HG02884 (cell line): ENCODE results near the gene SDF2L1.
"Not testable (repeated sequence)": the region's sequence is repeated elsewhere in the genome, so short reads cannot be mapped to it uniquely, and the experiment has no call there.

ENCODE experiments used
- ATAC-seq: cut with Tn5 transposase; IDR thresholded peaks from one replicate; pipeline ENCODE4 v1.9.1; 2021; ENCODE audit warnings: mild to moderate bottlenecking, moderate library complexity; ENCODE audit not compliant: unreplicated experiment

The SDF2L1 gene

DNA sequence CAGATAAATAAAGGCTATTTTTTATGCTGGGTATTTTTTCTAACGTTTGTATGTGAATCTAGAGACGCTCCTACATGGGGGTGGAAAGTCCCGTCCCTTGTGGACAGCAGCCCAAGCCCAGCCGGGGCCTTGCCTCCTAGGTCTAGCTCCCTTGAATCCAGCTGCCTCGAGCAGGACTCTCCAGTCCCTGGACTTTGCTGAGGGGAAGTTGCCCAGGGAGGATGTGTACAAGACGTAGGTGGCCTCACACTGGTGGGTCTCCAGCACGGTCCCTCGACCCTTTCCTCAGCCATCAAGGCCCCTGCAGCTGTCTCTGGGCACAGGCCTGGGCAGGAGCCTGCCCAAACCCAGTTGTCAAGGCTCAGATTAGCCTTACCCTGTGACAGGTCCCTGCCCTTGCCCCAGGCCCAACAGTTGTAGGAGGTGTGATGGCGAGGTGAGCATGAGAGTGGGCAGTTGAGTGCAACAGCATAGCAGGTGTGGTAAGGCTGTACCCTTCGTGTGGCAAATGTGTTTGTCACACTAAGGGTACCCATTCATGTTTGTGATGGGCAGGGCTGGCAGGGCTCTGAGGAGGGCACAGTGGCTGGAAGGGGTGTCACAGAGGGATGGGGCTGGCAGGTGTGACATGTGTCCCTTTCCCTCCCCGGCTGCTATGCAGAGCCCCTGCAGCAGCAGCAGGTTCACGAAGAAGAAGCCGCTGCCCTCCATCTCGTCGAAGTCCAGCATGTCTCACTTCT is 6.2 kb upstream of the SDF2L1 start:
- ATAC-seq, result no peak

DNA sequence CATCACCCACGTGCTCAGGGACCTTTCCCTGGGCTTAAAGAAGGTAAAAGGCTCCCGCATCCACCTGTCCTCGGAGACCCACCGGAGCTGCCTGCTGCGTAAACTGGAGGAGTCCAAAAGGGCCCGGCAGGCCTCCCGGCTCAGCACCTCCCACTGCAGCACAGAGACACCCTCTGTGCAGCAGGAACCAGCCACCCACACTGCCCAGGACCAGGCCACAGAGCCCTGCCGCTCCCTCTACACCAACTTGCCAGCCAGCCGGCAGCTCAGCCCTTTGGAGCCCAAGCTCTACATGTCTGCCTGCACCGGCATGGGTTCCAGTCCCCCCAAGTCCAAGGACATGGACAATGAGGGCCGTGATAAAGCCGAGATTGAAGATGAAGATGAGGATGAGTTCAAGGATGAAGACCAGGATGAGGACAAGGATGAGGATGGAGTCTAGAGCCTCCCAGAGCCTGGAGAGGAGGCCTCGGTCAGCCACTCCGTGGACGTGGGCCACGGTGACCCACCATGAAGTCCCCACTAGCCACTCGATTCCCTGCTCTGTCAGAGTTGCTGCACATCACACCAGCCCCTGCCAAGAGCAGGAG is 5.4 kb upstream of the SDF2L1 start:
- no peak for ATAC-seq

DNA sequence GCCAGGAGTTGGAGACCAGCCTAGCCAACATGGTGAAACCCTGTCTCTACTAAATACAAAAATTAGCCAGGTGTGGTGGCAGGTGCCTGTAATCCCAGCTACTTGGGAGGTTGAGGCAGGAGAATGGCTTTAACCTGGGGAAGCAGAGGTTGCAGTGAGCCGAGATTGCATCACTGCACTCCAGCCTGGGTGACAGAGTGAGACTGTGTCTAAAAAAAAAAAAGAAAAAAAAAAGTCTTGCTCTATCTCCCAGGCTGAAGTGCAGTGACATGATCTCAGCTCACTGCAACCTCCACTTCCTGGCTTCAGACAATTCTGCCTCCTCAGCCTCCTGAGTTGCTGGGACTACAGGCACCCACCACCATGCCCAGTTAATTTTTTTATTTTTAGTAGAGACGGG is 4.7 kb upstream of the SDF2L1 start:
- ATAC-seq, result not testable (repeated sequence)

DNA sequence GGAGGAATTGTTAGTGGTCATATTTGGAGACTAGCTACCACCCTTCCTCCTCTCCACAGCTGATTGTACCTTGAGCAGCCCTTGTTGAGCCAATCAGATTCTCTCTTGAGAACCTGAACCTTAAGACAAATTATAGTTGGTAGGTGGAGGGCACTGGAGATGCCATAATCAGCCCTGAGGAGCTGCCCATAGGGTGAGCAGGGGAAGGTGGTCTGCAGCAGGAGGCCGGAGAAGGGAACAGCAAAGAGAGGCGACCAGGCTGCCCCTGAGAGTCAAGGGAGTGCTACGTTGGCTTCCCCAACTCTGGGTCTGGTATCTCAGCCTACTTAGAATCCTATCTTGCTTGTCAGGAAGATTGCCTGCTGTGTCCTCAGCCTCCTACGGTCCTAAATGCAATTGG is 2.7 kb upstream of the SDF2L1 start:
- no peak for ATAC-seq

DNA sequence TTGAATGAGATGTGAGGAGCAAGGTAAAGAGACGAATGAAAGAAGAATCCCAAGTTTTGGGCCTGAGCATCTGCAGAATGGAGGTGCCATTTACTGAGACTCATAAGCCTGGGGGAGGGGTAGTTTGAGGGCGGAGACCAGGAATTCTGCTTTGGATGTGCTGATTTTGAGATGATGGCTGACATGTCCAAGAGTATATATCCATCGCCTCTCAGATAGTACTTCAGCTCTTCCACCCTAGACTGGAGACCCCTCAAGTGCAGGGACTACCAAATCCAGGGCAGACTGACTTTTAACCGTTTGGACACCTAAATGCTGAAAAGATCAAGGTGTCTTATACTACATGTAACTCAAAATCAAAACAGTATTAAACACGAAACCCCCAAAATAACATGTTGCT is 1.3 kb upstream of the SDF2L1 start:
- ATAC-seq, result no peak

DNA sequence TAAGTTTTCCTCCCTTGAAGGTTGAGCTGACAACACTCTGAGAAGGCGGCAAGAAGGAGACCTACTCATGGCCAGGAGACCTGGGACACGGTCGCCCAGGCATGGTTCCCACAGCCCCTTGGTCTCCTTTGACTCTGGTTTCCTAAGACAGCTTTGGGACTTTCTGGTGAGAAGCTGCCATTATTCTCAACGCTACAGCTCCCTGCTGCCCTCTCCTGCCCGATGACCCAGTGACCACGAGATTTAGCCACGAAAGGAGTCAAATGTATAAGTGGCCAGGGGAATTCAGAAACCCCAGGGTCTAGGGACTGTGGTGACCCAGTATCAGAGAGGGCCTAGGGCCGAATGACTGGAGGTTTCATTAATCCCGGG is 699 bp upstream of the SDF2L1 start:
- no peak for ATAC-seq

DNA sequence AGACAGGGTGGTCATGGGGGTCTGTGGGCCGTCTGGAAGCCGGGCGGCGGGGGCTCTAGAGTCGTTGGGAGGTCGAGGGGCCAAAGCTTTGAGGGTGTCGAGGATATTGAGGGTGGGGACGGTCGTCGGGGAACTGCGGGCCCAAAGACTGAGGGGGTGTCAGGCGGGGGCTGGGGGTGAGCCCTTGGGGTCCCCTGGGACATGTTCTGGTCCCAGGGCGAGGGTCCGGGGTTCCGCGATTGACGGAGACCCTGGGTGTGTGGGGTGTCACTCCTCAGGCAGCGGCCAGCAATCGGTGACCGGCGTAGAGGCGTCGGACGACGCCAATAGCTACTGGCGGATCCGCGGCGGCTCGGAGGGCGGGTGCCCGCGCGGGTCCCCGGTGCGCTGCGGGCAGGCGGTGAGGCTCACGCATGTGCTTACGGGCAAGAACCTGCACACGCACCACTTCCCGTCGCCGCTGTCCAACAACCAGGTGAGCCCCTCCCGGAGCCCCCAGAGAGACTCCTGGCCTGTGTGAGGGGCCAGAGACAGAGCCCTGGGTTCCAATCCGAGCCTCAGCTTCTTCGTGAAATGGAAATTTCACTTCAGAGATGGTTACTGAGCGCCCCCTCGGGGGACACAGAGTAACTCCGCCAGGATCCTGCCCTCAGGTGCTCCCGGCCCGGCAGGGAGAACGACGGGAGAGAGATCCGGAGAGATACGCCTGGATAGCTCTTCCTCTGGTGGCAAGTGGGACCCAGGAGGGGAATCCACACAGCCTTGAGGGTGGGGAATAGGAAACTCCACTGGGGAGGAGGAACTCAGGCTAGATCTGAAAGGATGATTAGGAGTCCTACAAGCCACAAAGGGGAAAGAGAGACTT is 714 bp downstream of the SDF2L1 start:
- no peak for ATAC-seq

DNA sequence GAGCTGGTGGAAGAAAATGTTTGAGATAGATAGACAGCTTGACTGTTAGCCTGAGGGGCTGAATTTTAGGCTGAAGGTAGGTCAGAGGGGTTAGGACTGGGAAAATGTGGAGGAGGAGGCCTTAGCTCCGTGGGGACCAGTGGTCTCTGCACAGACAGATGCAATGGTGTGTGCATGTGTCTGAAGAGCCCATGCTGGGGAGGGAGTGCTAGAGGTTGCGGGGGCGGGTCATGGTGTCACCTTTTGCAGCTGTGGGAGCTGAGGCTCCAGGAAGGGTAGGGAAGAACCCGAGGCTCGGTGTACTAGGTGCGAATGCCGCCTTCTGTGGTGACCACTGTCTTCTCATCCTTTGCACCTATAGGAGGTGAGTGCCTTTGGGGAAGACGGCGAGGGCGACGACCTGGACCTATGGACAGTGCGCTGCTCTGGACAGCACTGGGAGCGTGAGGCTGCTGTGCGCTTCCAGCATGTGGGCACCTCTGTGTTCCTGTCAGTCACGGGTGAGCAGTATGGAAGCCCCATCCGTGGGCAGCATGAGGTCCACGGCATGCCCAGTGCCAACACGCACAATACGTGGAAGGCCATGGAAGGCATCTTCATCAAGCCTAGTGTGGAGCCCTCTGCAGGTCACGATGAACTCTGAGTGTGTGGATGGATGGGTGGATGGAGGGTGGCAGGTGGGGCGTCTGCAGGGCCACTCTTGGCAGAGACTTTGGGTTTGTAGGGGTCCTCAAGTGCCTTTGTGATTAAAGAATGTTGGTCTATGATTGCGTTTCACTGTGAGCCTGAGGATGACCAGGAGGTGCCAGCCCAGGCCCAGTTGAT is 1.6 kb downstream of the SDF2L1 start:
- ATAC-seq, result no peak

DNA sequence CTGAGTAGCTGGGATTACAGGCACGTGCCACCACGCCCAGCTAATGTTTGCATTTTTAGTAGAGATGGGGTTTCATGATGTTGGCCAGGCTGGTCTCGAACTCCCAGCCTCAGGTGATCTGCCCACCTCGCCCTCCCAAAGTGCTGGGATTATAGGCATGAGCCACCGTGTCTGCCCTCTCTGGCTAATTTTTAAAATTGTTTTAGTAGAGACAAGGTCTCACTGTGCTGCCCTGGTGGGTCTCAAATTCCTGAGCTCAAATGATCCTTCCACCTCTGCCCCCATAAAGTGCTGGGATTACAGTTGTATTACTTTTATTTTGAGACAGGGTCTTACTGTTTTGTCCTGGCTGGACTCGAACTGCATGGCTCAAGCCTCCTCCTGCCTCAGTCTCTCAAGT is 3.4 kb downstream of the SDF2L1 start:
- not testable (repeated sequence) for ATAC-seq

DNA sequence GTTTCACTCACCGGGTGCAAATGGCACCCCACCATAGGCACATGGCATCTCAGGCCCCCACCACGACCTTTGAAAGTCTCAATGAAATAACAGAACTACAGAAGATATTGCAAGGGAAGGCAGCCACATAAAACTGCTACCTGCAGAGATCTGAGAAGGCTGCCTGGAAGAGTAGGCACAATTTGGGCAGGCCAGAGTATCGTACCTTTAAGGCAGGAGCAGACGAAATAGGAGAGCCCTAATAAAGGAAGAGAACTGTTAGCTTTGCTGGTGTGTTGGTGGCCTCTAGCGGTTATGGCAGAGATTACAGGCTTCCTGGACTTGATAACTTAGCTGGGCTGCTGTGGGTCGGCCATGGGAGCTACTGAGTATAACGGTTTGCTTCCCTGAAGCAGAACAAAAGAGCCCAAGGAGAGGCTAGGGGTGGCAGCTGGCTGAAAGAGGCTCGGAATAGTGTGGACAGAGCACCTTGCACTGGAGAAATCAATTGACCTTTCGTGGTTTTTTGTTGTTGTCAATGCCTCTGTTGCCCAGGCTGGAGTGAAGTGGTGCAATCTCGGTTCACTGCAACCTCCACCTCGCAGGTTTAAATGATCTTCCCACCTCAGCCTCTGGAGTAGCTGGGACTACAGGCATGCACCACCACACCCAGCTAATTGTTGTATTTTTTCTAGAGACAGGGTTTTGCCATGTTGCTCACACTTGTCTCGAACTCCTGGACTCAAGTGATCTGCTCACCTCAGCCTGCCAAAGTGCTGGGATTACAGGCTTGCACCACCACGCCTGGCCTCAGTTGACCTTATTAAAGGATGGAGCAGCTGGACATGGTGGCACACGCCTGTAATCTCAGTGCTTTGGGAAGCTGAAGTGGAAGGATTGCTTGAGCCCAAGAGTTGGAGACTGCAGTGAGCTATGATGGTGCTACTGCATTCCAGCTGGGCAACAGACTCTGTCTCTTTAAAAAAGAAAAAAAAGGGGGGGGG is 4.8 kb downstream of the SDF2L1 start:
- no peak for ATAC-seq

DNA sequence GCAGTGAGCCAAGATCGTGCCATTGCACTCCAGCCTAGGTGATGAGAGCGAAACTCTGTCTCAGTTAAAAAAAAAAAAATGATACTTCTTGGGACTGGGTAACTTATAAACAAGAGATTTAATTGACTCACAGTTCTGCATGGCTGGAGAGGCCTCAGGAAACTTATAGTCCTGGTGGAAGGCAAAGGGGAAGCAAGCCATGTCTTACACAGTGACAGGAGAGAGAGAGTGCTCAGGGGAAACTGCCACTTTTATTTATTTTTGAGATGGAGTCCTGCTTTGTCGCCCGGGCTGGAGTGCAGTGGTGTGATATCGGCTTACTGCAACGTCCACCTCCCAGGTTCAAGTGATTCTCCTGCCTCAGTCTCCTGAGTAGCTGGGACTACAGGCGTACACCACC is 8.2 kb downstream of the SDF2L1 start:
- no peak for ATAC-seq

DNA sequence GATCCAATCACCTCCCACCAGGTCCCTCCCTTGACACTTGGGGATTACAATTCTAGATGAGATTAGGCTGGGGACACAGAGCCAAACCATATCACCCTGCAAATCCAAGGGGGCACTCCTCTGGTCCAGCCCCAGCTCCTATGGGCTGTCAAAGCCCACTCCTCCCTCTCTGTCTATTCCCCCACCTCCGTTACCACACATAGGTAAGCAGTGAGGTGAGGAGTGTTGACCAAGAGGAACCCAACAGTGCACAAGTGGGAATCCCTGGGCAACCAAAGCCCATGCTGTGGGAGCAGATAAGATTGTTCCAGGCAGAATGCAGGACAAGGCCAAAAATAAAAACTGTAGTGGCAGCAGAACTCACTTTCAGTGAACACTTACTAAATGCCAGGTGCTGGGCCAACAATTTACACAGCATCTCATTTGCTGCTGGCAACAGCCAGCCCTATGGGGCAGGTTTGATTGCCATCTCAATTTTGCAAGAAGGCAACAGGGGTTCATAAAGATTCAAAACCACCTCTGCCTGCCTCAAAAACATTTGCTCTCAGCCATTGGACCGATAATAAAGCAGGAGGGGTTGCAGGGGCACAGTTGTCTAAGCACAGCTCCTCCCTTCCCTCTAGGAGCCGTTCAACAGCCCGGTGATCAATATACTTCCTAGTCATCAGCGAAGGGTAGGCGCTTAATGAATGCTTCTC is 8.9 kb downstream of the SDF2L1 start:
- no peak for ATAC-seq

DNA sequence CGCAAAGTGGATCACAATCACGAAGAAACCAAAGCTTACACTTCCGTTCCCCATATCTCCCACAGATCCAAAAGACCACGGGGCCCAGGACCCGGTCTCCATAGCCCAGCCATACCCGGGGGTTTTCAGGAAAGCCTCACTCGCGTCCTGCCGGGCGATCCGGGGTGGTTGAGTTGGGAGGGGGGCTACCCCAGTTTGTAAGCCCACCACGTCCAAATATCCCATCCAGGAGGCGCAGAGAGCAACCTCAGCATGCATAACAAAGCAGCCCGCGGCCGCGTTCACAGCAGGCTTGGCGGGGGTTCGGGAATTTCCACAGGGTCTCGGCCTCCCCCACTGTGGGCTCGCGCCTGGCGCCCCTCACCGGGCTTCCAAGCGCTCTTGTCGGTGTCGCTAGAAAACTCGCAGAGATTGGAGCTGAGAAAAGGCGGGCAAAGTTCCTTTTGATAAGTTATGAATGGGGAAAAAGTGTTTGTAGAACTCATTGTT is 9.5 kb downstream of the SDF2L1 start:
- ATAC-seq, result peak; percentile 19

DNA sequence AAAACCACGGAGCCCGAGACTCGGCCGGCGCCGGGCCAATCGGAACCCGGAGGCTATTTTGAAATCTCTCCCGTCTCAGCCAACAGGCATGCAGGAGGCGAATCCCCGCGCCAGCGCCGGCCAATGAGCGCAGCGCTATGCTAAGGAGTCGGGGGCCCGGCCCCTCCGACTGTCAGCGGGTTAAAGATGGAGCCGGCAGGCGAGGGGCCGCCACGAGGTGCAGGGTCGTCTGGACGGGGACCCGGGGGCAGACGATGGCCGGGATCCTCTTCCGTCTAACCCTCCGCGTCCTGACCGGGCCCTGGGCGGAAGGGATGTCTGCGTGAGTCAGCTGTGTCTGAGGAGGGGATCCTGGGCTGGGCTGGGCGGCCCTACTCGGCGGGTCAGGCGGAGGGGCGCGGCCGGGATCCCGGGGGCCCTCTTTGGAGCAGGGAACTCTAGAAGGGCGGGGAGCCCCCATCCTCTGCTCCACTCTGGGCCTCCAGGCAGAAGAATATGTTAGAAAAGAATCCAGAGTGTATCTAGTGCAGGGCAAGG is 10.0 kb downstream of the SDF2L1 start:
- ATAC-seq, result peak; percentile 89

DNA sequence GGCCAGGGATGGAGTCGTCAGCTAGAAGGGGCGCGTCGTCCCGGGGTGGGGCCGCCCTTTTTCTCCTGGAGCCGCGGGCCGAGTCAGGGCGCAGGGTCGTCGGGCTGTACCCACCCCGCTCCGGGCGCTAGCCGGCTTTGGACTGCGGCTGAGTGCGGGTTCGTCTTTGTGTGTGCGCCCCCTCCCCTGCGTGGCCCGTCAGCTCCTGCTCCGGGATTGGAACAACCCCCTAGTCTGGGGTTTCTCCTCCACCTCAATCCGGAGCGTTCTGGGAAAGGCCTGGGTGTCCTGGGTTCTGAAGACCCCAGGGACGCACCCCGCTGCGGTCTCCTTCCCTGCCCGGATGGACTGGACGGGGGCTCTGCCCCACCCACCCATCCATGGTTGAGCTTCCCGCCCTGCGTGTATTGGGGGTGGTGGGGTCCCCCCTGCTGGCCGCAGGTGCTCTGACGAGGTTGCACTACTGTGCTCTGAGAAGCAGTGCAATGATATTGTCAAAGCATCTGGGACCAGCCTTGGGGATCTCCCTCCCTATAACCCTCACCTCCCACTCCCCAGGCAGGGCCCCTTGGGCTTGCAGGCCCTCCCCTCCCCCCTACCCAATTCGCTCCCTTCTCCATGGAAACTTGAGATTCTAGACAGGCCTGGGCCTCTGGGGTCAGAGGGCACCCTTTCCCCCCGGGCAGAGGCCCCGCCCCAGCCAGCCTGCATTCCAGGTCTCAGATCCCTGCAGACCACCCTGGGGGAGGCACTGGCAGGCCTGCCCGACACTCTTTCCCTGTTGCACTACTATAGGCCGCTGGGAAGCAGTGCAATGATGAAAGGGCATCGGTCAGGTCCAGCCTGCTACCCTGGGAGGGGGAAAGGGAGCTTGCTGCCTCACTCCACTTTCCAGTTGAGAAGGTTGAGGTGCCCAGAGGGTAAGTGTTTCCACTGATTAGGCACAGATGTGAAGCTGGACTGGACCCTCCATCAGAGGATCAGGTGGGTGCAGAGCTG is 10.7 kb downstream of the SDF2L1 start:
- ATAC-seq, result no peak

DNA sequence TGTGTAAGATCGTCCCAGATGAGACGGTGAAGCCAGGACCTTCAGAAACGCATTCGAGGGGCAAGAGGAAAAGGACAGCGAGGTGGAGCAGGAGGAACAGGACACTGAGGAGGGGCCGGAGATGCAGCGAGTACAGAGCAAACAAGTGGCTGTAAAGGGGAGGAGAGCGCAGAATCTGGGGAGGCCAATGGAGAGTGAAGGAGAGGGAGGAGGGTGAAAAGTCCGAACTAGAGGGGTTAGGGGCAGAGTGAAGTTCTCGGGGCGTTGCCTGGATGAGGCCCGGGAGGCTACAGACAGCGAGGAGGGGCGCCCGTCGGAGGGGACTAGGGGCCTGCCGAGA is 14.9 kb downstream of the SDF2L1 start:
- no peak for ATAC-seq

DNA sequence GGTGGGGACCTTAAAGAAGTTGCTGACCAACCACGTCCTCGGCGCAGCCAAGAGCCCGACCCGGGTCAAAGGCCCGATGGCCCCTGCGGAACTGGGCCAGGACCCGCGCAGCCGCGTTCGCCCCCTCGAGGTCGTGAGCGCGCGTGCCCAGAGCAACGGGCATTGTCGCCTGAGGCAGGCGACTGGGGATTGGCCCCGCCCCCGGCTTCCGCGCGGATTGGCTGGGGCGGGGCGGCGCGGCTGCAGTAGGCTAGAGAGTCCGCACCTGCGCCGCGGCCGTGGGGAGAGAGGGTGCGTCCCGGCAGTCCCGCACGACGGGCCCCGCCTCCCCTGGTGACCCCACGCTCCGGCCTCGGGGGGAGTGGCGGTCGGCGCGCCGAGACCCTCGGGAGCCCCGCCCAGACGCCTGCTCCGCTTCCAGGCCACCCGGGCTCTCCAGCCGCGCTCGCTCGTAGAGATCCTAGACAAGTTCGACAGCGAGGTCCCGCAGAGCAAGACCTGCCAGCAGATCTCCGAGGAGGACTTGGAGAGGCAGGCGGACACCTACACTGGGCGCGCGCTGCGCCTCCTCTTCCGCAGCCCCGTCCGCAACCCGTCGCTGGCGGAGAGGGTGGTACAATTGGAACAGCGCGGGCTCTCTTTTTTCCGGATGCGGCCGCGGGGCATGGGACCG is 15.4 kb downstream of the SDF2L1 start:
- ATAC-seq, result no peak
